HG02943 (cell line): ENCODE results near the gene PDE4B.
"Not testable (repeated sequence)": the region's sequence is repeated elsewhere in the genome, so short reads cannot be mapped to it uniquely, and the experiment has no call there.

Experiments used
- ATAC-seq: cut with Tn5 transposase; IDR thresholded peaks from one replicate; pipeline ENCODE4 v1.9.1; 2021; ENCODE audit warnings: mild to moderate bottlenecking, low read depth, moderate library complexity; ENCODE audit not compliant: unreplicated experiment

Gene PDE4B

GRCh38 chr1:65813956-65814355 is 21.3 kb downstream of the PDE4B start:
- ATAC-seq: no peak

- no peak for ATAC-seq
These were observed 22.1 kb downstream of the PDE4B start for GRCh38 chr1:65814752-65815151.

- no peak for ATAC-seq
These were observed 25.2 kb downstream of the PDE4B start for GRCh38 chr1:65817891-65818290.

- no peak for ATAC-seq
These were observed 26.3 kb downstream of the PDE4B start for GRCh38 chr1:65818966-65819365.

GRCh38 chr1:65820983-65821382 is 28.3 kb downstream of the PDE4B start:
- ATAC-seq: no peak

GRCh38 chr1:65821386-65821785 is 28.7 kb downstream of the PDE4B start:
- no peak for ATAC-seq

- no peak for ATAC-seq
These were observed 31.4 kb downstream of the PDE4B start for GRCh38 chr1:65824103-65824502.

GRCh38 chr1:65825741-65826140 is 33.0 kb downstream of the PDE4B start:
- ATAC-seq: no peak

- ATAC-seq: no peak
These were observed 34.1 kb downstream of the PDE4B start for GRCh38 chr1:65826782-65827181.

- ATAC-seq: no peak
These were observed 34.7 kb downstream of the PDE4B start for GRCh38 chr1:65827346-65827745.

GRCh38 chr1:65830306-65830705 is 37.6 kb downstream of the PDE4B start:
- no peak for ATAC-seq

GRCh38 chr1:65832296-65832695 is 39.6 kb downstream of the PDE4B start:
- no peak for ATAC-seq

GRCh38 chr1:65836686-65837085 is 44.0 kb downstream of the PDE4B start:
- no peak for ATAC-seq

- ATAC-seq: no peak
These were observed 48.0 kb downstream of the PDE4B start for GRCh38 chr1:65840683-65841082.

- no peak for ATAC-seq
These were observed 51.6 kb downstream of the PDE4B start for GRCh38 chr1:65844296-65844695.

- no peak for ATAC-seq
These were observed 52.3 kb downstream of the PDE4B start for GRCh38 chr1:65844821-65845534.

- ATAC-seq: no peak
These were observed 52.9 kb downstream of the PDE4B start for GRCh38 chr1:65845535-65846060.

GRCh38 chr1:65846866-65847265 is 54.2 kb downstream of the PDE4B start:
- no peak for ATAC-seq

- no peak for ATAC-seq
These were observed 57.6 kb downstream of the PDE4B start for GRCh38 chr1:65850281-65850680.

- not testable (repeated sequence) for ATAC-seq
These were observed 63.9 kb downstream of the PDE4B start for GRCh38 chr1:65856591-65856990.

- ATAC-seq: no peak
These were observed 73.7 kb downstream of the PDE4B start for GRCh38 chr1:65866439-65866838.

GRCh38 chr1:65872301-65872700 is 79.6 kb downstream of the PDE4B start:
- ATAC-seq: no peak
